MM.1S (cell line): ENCODE results near the gene SERPINF2.
A peak's percentile ranks its signal among the peaks of the same experiment; 100 is the strongest.
"Not testable (repeated sequence)": the region's sequence is repeated elsewhere in the genome, so short reads cannot be mapped to it uniquely, and the experiment has no call there.

Experiments used
- DNase-seq: peaks from one replicate; pipeline ENCODE4 v3.0.0-alpha.2; 2015
- H2AFZ ChIP-seq: fragments of 300-600 bp; sonication (generic); 2 replicates; pipeline ENCODE4 v1.6.0; 2016; ENCODE audit warnings: antibody characterized with exemption, low read length
- H3F3A ChIP-seq: fragments of 300-600 bp; sonication (generic); 2 replicates; pipeline ENCODE4 v1.6.1; 2016; ENCODE audit warnings: mild to moderate bottlenecking, antibody characterized with exemption, low read length, moderate library complexity, mixed read lengths; ENCODE audit not compliant: insufficient read depth
- H3K27ac ChIP-seq: fragments of 300-600 bp; sonication (generic); 2 replicates; pipeline ENCODE4 v1.5.1; 2016; ENCODE audit warnings: mild to moderate bottlenecking, low read length
- H3K27me3 ChIP-seq: fragments of 300-600 bp; sonication (generic); replicated peaks from 2 replicates; pipeline ENCODE4 v1.6.0; 2016; ENCODE audit warnings: low read length; ENCODE audit not compliant: insufficient read depth
- H3K36me3 ChIP-seq: fragments of 300-600 bp; sonication (generic); replicated peaks from 2 replicates; pipeline ENCODE4 v1.6.1; 2016; ENCODE audit warnings: mild to moderate bottlenecking, low read length, mixed read lengths; ENCODE audit not compliant: insufficient read depth
- H3K4me1 ChIP-seq: fragments of 300-600 bp; sonication (generic); 2 replicates; pipeline ENCODE4 v1.6.1; 2016; ENCODE audit warnings: low read length, mixed read lengths
- H3K4me2 ChIP-seq: fragments of 300-600 bp; sonication (generic); 2 replicates; pipeline ENCODE4 v1.6.0; 2016; ENCODE audit warnings: low read depth, low read length
- H3K4me3 ChIP-seq: fragments of 300-600 bp; sonication (generic); 2 replicates; pipeline ENCODE4 v1.5.1; 2016; ENCODE audit warnings: low read length, mixed read lengths
- H3K79me2 ChIP-seq: fragments of 300-600 bp; sonication (generic); 2 replicates; pipeline ENCODE4 v1.6.1; 2016; ENCODE audit warnings: mixed run types, low read length, mixed read lengths
- H3K9ac ChIP-seq: fragments of 300-600 bp; sonication (generic); 2 replicates; pipeline ENCODE4 v1.6.1; 2016; ENCODE audit warnings: low read length, mixed read lengths
- H3K9me2 ChIP-seq: fragments of 300-600 bp; sonication (generic); replicated peaks from 2 replicates; pipeline ENCODE4 v1.6.1; 2016; ENCODE audit warnings: mild to moderate bottlenecking, low read length, mixed read lengths; ENCODE audit not compliant: insufficient read depth
- H3K9me3 ChIP-seq: fragments of 300-600 bp; sonication (generic); replicated peaks from 2 replicates; pipeline ENCODE4 v1.6.1; 2016; ENCODE audit warnings: mild to moderate bottlenecking, low read length, mixed read lengths; ENCODE audit not compliant: insufficient read depth
- H4K20me1 ChIP-seq: fragments of 300-600 bp; sonication (generic); 2 replicates; pipeline ENCODE4 v1.6.1; 2016; ENCODE audit warnings: mild to moderate bottlenecking, low read length, moderate library complexity, mixed read lengths; ENCODE audit not compliant: insufficient read depth
- EZH2 ChIP-seq: fragments of 300-600 bp; sonication (generic); optimal IDR thresholded peaks from 2 replicates; pipeline ENCODE3; 2017; ENCODE audit warnings: low read depth, mild to moderate bottlenecking, antibody characterized with exemption, low read length, mixed read lengths
- EZH2phosphoT487 ChIP-seq: fragments of 300-600 bp; sonication (generic); IDR thresholded peaks from 2 replicates; pipeline ENCODE4 v1.6.1; 2018; ENCODE audit warnings: antibody characterized with exemption, low read length
- TF ChIP-seq, protein P1 (sequence below): fragments of 300-600 bp; sonication (generic); IDR thresholded peaks from 2 replicates; pipeline ENCODE4 v1.5.1; 2016; ENCODE audit warnings: antibody characterized with exemption, low read length, mixed read lengths

SERPINF2 gene

DNA sequence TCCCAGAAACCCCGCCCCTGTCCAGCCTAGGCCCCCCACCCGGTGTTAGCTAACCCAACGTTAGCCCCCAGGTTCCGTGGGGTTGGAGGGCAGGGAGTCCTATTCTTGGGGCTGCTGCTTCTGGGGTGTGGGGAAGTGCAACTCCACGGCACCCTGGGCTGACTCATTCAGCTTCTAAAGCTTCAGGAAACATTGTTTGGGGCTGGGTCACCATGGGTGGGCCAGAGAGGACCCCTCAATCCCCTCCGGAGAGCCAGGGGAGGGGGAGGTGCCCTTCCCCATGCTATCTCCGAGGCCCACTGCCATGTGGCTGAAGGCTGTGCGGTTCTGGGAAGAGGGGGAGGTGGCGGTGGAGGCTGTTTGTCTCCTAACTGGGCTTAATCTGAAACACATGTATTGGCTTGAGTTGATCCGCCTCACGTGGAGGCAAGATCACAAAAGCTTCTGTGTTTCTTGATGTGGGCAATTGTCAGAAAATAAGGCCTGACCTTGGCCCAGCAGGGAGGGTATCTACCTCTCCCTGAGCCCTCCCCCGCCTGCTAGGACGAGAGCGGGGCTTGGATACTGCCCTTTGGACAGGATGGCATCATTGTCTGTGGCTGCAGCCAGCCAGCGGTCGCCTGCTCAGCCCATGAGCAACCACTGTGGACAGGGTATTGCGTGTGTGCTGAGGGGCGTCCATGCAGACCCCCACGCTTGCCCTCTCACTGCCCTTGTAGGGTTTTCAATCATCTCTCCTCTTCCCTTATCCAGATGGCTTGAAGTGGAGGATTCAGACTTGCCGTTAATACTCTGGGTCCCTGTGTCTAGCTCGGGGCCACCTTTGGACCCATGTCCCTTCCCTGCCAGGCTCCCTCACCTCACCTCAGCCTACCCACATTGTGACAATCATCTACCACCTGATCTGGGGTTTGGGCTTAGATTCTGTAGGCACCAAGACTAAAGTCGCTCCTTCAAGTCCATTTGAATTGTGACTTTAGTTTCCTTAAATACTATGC, 20.5 kb downstream of the SERPINF2 start:
- H3K36me3 ChIP-seq, result no peaks in the 10 kb centered on the region
- no peaks in the 10 kb centered on the region for H3K9me3 ChIP-seq
- no peak overlapping the region for H3K4me3 ChIP-seq
- TF ChIP-seq EZH2phosphoT487 (no peak), EZH2 (no peak)
- TF ChIP-seq, protein P1, sequence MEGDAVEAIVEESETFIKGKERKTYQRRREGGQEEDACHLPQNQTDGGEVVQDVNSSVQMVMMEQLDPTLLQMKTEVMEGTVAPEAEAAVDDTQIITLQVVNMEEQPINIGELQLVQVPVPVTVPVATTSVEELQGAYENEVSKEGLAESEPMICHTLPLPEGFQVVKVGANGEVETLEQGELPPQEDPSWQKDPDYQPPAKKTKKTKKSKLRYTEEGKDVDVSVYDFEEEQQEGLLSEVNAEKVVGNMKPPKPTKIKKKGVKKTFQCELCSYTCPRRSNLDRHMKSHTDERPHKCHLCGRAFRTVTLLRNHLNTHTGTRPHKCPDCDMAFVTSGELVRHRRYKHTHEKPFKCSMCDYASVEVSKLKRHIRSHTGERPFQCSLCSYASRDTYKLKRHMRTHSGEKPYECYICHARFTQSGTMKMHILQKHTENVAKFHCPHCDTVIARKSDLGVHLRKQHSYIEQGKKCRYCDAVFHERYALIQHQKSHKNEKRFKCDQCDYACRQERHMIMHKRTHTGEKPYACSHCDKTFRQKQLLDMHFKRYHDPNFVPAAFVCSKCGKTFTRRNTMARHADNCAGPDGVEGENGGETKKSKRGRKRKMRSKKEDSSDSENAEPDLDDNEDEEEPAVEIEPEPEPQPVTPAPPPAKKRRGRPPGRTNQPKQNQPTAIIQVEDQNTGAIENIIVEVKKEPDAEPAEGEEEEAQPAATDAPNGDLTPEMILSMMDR, result no peak
- peak overlapping the region; percentile 46 for H2AFZ ChIP-seq
- H3K27me3 ChIP-seq, result no peaks in the 10 kb centered on the region
- H4K20me1 ChIP-seq, result no peaks in the 10 kb centered on the region
- H3K27ac ChIP-seq, result peak overlapping the region; percentile 60; the same call in 1 of the 2 replicates
- H3K9me2 ChIP-seq, result no peaks in the 10 kb centered on the region
- no peak for DNase-seq
- H3K4me2 ChIP-seq, result peak overlapping the region; percentile 36; the same call in 1 of the 2 replicates
- H3K79me2 ChIP-seq, result no peaks in the 10 kb centered on the region
- H3F3A ChIP-seq, result peaks cover 11% of the 10 kb centered on the region
- H3K9ac ChIP-seq, result no peak overlapping the region
- peaks cover 15% of the 10 kb centered on the region for H3K4me1 ChIP-seq

DNA sequence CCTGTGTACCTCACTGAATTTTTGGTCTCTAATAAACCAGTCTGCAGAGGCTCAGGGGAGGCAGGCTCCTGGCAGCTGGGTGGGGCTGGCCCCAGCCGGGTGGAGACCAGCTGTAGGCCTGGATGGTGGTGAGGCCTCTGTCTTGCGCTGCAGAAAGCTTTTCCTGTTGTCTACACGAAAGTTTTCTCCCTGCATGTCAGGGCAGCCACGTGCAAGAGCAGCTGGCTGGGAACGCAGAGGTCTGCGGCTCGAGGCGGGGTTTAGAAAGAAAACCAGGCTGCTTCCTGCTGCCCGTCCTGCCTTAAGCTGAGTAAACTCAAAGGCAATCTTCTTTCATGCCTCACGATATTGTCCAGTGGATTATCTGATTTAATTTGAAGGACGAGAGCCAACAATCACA, 21.6 kb downstream of the SERPINF2 start:
- H3K9me3 ChIP-seq, result no peaks in the 10 kb centered on the region
- TF ChIP-seq EZH2, result no peak
- TF ChIP-seq, protein P1, result no peak
- TF ChIP-seq EZH2phosphoT487, result no peak
- peak; percentile 96 for DNase-seq
- H3K4me1 ChIP-seq, result peaks cover 15% of the 10 kb centered on the region
- no peaks in the 10 kb centered on the region for H3K9me2 ChIP-seq
- peak overlapping the region; percentile 46 for H2AFZ ChIP-seq
- peaks cover 11% of the 10 kb centered on the region for H3F3A ChIP-seq
- H3K36me3 ChIP-seq, result no peaks in the 10 kb centered on the region
- H3K9ac ChIP-seq, result peak overlapping the region; percentile 19; the same call in 1 of the 2 replicates
- H3K4me2 ChIP-seq, result peak overlapping the region; percentile 36; the same call in 1 of the 2 replicates
- no peaks in the 10 kb centered on the region for H3K79me2 ChIP-seq
- peak overlapping the region; percentile 60 for H3K27ac ChIP-seq
- no peak overlapping the region for H3K4me3 ChIP-seq
- H4K20me1 ChIP-seq, result no peaks in the 10 kb centered on the region
- no peaks in the 10 kb centered on the region for H3K27me3 ChIP-seq

DNA sequence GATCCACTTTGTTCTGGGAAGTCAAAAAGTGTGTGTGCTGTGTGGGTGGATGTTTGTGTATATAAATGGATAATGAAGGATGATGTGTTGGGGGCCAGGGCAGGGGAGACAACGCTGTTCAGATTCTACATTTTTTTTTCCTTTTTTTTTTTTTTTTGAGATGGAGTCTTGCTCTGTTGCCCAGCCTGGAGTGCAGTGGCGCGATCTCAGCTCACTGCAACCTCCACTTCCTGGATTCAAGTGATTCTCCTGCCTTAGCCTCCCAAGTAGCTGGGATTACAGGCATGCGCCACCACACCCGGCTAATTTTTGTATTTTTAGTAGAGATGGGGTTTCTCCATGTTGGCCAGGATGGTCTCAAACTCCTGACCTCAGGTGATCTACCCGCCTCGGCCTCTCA, 22.0 kb downstream of the SERPINF2 start:
- not testable (repeated sequence) for H3K79me2 ChIP-seq, DNase-seq, H3K36me3 ChIP-seq, H3K9me2 ChIP-seq, H3K9me3 ChIP-seq, H4K20me1 ChIP-seq, H3K4me3 ChIP-seq, H3K27me3 ChIP-seq
- peaks cover 11% of the 10 kb centered on the region for H3F3A ChIP-seq
- peak overlapping the region; percentile 1; the same call in 1 of the 2 replicates for H3K9ac ChIP-seq
- peak overlapping the region; percentile 36; the same call in 1 of the 2 replicates for H3K4me2 ChIP-seq
- H3K4me1 ChIP-seq, result peaks cover 15% of the 10 kb centered on the region
- peak overlapping the region; percentile 60 for H3K27ac ChIP-seq
- peak overlapping the region; percentile 46 for H2AFZ ChIP-seq

DNA sequence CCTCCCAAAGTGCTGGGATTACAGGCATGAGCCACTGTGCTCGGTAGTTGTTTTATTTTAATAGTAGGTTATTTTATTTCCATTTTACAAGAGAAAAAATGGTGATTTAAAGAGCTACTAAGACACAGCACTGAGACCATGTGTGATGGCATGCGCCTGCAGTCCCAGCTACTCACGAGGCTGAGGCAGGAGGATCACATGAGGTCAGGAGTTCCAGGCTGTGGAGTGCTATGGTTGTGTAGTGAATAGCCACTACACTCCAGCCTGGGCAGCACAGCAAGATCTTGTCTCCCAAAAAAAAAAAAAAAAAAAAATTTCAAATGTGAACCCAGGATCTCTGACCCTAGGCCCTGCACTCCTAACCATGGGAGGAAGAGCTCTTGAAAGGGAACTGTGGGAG, 22.9 kb downstream of the SERPINF2 start:
- Histone ChIP-seq H3K9me3 (no peaks in the 10 kb centered on the region), H3K9ac (no peak overlapping the region), H3K79me2 (no peaks in the 10 kb centered on the region), H4K20me1 (no peaks in the 10 kb centered on the region), H3K4me1 (peaks cover 15% of the 10 kb centered on the region), H3K27ac (no peak overlapping the region), H3F3A (peaks cover 11% of the 10 kb centered on the region), H2AFZ (no peak overlapping the region), H3K4me2 (no peak overlapping the region), H3K4me3 (no peak overlapping the region), H3K9me2 (no peaks in the 10 kb centered on the region), H3K36me3 (no peaks in the 10 kb centered on the region), H3K27me3 (no peaks in the 10 kb centered on the region)
- no peak for DNase-seq
- TF ChIP-seq EZH2phosphoT487 (no peak), EZH2 (no peak)
- TF ChIP-seq, protein P1, result no peak
